DND-41 (cell line): Measurements from ENCODE around the gene PBX3.

Experiments used
- ATAC-seq: fragments of 200-7000 bp; cut with Tn5 transposase; 3 replicates; pipeline ENCODE4 v1.9.1; 2021; ENCODE audit warnings: low read depth; ENCODE audit not compliant: insufficient read depth
- DNase-seq: peaks from one replicate; pipeline ENCODE4 v3.0.0-alpha.2; 2020
- H2AFZ ChIP-seq: 2 replicates; pipeline ENCODE4 v1.6.0; 2012; ENCODE audit warnings: low read depth, low read length
- H3K27ac ChIP-seq: 2 replicates; pipeline ENCODE4 v1.5.1; 2012; ENCODE audit warnings: low read length, inconsistent platforms
- H3K27me3 ChIP-seq: fragments of 200-600 bp; sonication (generic); 2 replicates; pipeline ENCODE4 v1.6.0; 2012; ENCODE audit warnings: low read length, mild to moderate bottlenecking, inconsistent platforms; ENCODE audit not compliant: insufficient read depth, poor library complexity
- H3K36me3 ChIP-seq: 2 replicates; pipeline ENCODE4 v1.5.1; 2012; ENCODE audit warnings: low read length, inconsistent platforms; ENCODE audit not compliant: insufficient read depth
- H3K4me1 ChIP-seq: 2 replicates; pipeline ENCODE4 v1.5.1; 2012; ENCODE audit warnings: mild to moderate bottlenecking, low read length; ENCODE audit not compliant: insufficient read depth
- H3K4me2 ChIP-seq: 2 replicates; pipeline ENCODE4 v1.6.0; 2012; ENCODE audit warnings: mild to moderate bottlenecking, moderate library complexity, low read length, inconsistent platforms; ENCODE audit not compliant: insufficient read depth
- H3K4me3 ChIP-seq, 2 experiments: fragments of 200-600 bp in 1 of 2; shearing (Covaris generic) in 1 of 2; 2 replicates each; pipeline ENCODE4 v1.5.1; 2012 to 2016; ENCODE audit warnings: inconsistent platforms in 2 of 2, low read length in 2 of 2, mild to moderate bottlenecking in 2 of 2, low read depth in 1 of 2, moderate library complexity in 1 of 2
- H3K79me2 ChIP-seq: 2 replicates; pipeline ENCODE4 v1.6.0; 2012; ENCODE audit warnings: low read length, inconsistent platforms; ENCODE audit not compliant: insufficient read depth
- H3K9ac ChIP-seq: 2 replicates; pipeline ENCODE4 v1.6.0; 2012; ENCODE audit warnings: low read depth, mild to moderate bottlenecking, inconsistent platforms, low read length, moderate library complexity
- H3K9me3 ChIP-seq: 2 replicates; pipeline ENCODE4 v1.5.1; 2012; ENCODE audit warnings: low read length, moderate library complexity, mild to moderate bottlenecking, inconsistent platforms; ENCODE audit not compliant: insufficient read depth, severe bottlenecking
- H4K20me1 ChIP-seq: 2 replicates; pipeline ENCODE4 v1.6.0; 2012; ENCODE audit warnings: low read length; ENCODE audit not compliant: insufficient read depth
- EZH2 ChIP-seq: IDR thresholded peaks from 3 replicates; pipeline ENCODE4 v1.6.1; 2012; ENCODE audit warnings: borderline replicate concordance, low read depth, mild to moderate bottlenecking, moderate library complexity, low read length, inconsistent platforms; ENCODE audit not compliant: severe bottlenecking
- TF ChIP-seq, protein P1 (sequence below): IDR thresholded peaks from 2 replicates; pipeline ENCODE4 v1.5.1; 2012; ENCODE audit warnings: borderline replicate concordance, low read length, moderate library complexity, mild to moderate bottlenecking; ENCODE audit not compliant: poor library complexity, severe bottlenecking; ENCODE audit errors: extremely low read depth

PBX3 gene

GRCh38 chr9:125851979-125852378 is 104.8 kb downstream of the PBX3 start:
- Histone ChIP-seq H3K27ac (no peak overlapping the region), H4K20me1 (0 out of 2 replicates have a peak, but pooled peaks cover 4% of the 10 kb centered on the region), H3K79me2 (peaks cover 6% of the 10 kb centered on the region; the same call in 1 of the 2 replicates), H3K27me3 (no peaks in the 10 kb centered on the region), H3K36me3 (no peaks in the 10 kb centered on the region), H3K4me1 (no peaks in the 10 kb centered on the region), H3K4me3 (no peak overlapping the region), H2AFZ (no peak overlapping the region), H3K4me2 (no peak overlapping the region), H3K9me3 (no peaks in the 10 kb centered on the region), H3K9ac (no peak overlapping the region)
- no peak for DNase-seq
- TF ChIP-seq EZH2, result no peak
- TF ChIP-seq, protein P1, sequence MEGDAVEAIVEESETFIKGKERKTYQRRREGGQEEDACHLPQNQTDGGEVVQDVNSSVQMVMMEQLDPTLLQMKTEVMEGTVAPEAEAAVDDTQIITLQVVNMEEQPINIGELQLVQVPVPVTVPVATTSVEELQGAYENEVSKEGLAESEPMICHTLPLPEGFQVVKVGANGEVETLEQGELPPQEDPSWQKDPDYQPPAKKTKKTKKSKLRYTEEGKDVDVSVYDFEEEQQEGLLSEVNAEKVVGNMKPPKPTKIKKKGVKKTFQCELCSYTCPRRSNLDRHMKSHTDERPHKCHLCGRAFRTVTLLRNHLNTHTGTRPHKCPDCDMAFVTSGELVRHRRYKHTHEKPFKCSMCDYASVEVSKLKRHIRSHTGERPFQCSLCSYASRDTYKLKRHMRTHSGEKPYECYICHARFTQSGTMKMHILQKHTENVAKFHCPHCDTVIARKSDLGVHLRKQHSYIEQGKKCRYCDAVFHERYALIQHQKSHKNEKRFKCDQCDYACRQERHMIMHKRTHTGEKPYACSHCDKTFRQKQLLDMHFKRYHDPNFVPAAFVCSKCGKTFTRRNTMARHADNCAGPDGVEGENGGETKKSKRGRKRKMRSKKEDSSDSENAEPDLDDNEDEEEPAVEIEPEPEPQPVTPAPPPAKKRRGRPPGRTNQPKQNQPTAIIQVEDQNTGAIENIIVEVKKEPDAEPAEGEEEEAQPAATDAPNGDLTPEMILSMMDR, result no peak
- no peak for ATAC-seq

DNA sequence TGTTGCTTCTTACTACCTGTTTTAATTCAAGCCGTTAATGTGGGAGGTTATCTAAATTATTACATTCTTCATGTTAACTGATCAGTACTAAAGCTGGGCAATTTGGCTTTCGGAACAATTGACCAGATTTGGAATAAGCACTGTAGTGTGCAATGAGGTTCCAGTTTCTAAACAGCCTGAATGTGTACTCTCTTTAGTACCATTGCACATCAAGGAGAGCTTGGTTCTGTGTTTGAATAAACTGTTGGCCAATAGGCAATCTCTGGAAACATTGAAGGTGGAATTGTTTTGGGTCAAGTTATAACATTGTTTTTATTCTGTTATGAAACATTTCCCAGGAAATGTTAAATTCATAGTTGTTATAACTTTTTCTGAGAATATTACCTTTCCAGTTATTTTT is 105.2 kb downstream of the PBX3 start:
- H2AFZ ChIP-seq, result no peak overlapping the region
- peaks cover 6% of the 10 kb centered on the region; the same call in 1 of the 2 replicates for H3K79me2 ChIP-seq
- no peak for TF ChIP-seq EZH2
- TF ChIP-seq, protein P1, result no peak
- ATAC-seq (no peak), DNase-seq (no peak)
- H3K27ac ChIP-seq, result no peak overlapping the region
- H3K4me1 ChIP-seq, result no peaks in the 10 kb centered on the region
- H3K9me3 ChIP-seq, result no peaks in the 10 kb centered on the region
- 0 out of 2 replicates have a peak, but pooled peaks cover 4% of the 10 kb centered on the region for H4K20me1 ChIP-seq
- H3K9ac ChIP-seq, result no peak overlapping the region
- no peaks in the 10 kb centered on the region for H3K27me3 ChIP-seq
- H3K36me3 ChIP-seq, result no peaks in the 10 kb centered on the region
- H3K4me3 ChIP-seq, result no peak overlapping the region
- H3K4me2 ChIP-seq, result no peak overlapping the region

DNA sequence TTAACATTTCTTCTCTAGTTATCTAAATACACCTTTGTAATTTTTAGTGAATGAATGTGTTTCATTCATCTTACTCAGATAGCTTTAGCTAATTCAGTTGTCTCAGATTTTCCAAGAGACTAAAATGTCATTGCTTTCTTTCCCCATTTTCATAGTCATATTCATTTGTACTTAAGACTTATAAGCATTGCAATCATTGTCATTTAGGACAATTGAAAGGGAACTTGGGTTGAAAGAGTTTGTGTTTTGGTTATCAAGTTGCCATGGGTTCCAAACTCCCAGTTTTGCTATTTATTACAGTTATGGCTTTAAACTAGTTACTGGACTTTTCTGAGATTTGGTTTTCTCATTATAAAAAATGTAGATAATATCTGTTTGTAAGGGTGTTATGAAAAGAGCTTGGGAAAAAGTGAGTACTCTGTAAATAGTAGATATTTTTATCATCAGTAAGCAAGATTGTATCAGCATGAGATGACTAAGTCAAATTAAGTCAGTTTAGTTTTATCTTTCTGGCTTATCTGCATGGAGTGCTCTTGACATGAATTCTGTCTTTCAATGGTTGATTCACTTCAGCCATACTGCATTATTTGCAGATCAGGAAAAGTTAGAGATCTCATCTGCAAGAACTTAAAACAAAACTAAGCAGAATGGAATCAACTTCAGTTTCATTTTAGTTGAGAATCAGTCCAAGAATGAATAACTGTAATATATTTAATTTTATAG is 107.5 kb downstream of the PBX3 start:
- Histone ChIP-seq H3K27ac (no peak overlapping the region), H3K4me1 (no peaks in the 10 kb centered on the region), H3K9ac (no peak overlapping the region), H3K27me3 (no peaks in the 10 kb centered on the region), H3K9me3 (no peaks in the 10 kb centered on the region), H3K4me2 (no peak overlapping the region), H3K36me3 (no peaks in the 10 kb centered on the region), H2AFZ (no peak overlapping the region), H3K4me3 (no peak overlapping the region), H3K79me2 (0 out of 2 replicates have a peak, but pooled peaks cover 3% of the 10 kb centered on the region), H4K20me1 (peaks cover 4% of the 10 kb centered on the region; the same call in 1 of the 2 replicates)
- no peak for TF ChIP-seq EZH2
- TF ChIP-seq, protein P1, result no peak
- ATAC-seq, result no peak
- DNase-seq, result no peak
